HG03064 (cell line): Measurements from ENCODE around the gene HNRNPH3.

Experiments
- ATAC-seq: cut with Tn5 transposase; IDR thresholded peaks from one replicate; pipeline ENCODE4 v1.9.1; 2021; ENCODE audit warnings: low read depth; ENCODE audit not compliant: unreplicated experiment

Gene HNRNPH3

GRCh38 chr10:68371604-68372003 is 39.7 kb downstream of the HNRNPH3 start:
- ATAC-seq = no peak

DNA sequence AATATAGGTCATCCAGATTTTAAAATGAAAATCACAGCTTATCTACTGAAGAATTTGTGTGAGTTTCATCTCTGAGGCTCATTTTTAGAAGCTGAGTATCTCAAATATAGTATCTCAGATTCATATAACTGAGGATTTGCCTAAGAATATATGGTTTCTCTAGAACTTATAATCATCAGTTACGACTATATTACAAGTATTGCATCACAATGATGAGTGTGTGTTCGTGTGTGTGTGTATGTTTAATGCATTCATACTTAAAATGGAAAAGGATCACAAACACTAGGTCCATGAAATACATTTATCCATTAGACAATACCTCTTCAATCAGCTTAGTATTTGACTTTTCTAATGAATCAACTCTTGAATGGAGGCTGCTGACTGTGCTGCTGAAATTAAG is 53.9 kb downstream of the HNRNPH3 start:
- no peak for ATAC-seq
